GM10248 (cell line): ENCODE results near the gene VGLL4.

Experiments
- CTCF ChIA-PET: fragments of 300-600 bp; sonication (Branson Sonifier 250); formaldehyde crosslinking; extraction: SDS; loops from one replicate; lab custom pipeline; 2021; ENCODE audit warnings: antibody characterized with exemption; lab: Yijun Ruan, JAX
- POLR2A ChIA-PET: fragments of 350-650 bp; sonication (Branson Sonifier 250); formaldehyde crosslinking; extraction: SDS; loops from one replicate; lab custom pipeline; 2020; ENCODE audit warnings: antibody characterized with exemption; lab: Yijun Ruan, JAX
- DNase-seq: peaks from one replicate; pipeline ENCODE4 v3.0.0; 2012; ENCODE audit errors: extremely low spot score
- TF ChIP-seq, protein P1 (sequence below): IDR thresholded peaks from 2 replicates; pipeline ENCODE4 v1.5.1; 2012; ENCODE audit warnings: mild to moderate bottlenecking, low read depth; ENCODE audit errors: extremely low read depth, missing control alignments, control extremely low read depth

The VGLL4 gene

DNA sequence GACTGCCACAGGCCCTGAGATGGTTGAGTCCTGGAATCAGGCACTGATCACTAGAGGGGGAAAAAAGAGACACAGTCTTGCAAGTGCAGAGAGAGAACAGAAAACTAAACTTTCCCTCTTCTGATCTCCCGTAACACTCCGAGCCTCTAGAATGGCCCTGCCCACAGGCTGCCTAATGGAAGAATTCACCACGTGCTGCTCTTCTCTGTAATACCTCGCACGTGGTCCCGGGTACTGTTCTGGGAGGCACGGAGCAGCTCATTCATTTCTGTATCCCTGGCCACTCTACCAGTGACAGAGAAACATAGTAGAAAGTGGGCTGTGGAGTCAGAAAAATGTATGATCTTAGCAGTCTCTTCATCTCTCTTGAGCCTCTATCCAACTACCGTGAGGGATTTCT is 30.4 kb downstream of the VGLL4 start:
- DNase-seq = no peak
- POLR2A ChIA-PET = no interaction called here
- TF ChIP-seq, protein P1, sequence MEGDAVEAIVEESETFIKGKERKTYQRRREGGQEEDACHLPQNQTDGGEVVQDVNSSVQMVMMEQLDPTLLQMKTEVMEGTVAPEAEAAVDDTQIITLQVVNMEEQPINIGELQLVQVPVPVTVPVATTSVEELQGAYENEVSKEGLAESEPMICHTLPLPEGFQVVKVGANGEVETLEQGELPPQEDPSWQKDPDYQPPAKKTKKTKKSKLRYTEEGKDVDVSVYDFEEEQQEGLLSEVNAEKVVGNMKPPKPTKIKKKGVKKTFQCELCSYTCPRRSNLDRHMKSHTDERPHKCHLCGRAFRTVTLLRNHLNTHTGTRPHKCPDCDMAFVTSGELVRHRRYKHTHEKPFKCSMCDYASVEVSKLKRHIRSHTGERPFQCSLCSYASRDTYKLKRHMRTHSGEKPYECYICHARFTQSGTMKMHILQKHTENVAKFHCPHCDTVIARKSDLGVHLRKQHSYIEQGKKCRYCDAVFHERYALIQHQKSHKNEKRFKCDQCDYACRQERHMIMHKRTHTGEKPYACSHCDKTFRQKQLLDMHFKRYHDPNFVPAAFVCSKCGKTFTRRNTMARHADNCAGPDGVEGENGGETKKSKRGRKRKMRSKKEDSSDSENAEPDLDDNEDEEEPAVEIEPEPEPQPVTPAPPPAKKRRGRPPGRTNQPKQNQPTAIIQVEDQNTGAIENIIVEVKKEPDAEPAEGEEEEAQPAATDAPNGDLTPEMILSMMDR = no peak

DNA sequence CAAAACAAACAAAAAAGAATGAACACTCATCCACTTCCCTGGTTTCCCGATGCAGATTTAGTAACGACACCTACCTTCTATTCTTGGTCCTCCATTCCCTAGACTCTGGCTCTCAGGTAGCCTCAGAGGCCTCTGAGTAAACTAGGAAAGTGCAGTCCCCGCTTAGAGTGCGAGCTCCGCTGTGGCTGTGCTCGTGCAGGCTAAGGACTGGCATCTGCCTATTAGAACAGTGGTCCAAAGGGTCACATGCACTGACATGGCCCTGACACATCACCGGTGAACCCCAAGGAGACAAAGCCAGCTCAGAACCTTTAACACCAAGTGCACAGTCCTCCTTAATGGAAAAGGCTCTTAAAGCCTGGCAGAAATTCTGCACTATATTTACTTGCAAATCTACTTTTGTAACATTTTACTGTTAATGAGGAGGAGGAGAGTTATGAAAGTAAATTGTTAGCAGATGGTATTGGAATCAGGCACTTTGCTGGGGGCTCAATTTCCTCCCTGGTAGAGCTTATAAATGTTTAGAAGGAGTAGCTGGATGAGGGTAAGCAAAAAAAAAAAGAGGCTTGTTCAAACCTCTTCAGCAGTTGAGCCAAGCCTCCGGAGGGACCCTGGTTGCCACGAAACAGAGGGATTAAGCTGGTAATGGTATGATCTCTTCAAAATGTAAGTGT is 31.1 kb downstream of the VGLL4 start:
- TF ChIP-seq, protein P1 = no peak
- CTCF ChIA-PET = interaction anchor here (1.2 to 2.7 kb wide), 3 partner anchors 8 to 12 kb away, joined by 4 to 6 read pairs (median 5); no protein-coding TSS in a partner anchor
- no peak for DNase-seq
- POLR2A ChIA-PET = no interaction called here

More for the DNA sequence above, 30.4 kb downstream of the VGLL4 start:
- CTCF ChIA-PET = interaction anchor here (1.2 kb wide), 1 partner anchor 10 kb away, joined by 5 read pairs; no protein-coding TSS in a partner anchor

DNA sequence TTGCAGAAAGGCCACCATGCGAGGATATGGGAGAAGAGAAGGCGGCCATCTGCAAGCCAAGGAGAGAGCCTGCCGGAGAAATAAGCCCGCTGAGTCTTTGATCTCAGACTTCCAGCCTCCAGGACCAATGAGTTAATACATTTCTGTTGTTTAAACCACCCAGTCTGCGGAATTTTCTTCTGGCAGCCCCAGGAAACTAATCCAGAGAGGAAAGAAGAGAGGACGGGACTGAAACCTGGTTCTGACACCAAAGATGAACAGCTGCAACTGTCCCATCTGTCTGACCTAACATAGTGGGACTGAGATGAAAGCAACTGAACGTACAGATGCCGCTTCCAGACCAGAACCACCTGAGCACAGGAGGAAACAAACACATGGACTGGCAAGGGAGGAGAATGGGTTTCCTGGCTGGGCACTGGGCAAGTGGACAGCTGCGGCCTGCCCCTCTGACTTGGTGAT is 32.3 kb downstream of the VGLL4 start:
- TF ChIP-seq, protein P1 = no peak
- ChIA-PET POLR2A (no interaction called here), CTCF (interaction anchor here (1.6 to 2.7 kb wide), 2 partner anchors 9 to 14 kb away, joined by 4 to 6 read pairs; no protein-coding TSS in a partner anchor)
- no peak for DNase-seq

DNA sequence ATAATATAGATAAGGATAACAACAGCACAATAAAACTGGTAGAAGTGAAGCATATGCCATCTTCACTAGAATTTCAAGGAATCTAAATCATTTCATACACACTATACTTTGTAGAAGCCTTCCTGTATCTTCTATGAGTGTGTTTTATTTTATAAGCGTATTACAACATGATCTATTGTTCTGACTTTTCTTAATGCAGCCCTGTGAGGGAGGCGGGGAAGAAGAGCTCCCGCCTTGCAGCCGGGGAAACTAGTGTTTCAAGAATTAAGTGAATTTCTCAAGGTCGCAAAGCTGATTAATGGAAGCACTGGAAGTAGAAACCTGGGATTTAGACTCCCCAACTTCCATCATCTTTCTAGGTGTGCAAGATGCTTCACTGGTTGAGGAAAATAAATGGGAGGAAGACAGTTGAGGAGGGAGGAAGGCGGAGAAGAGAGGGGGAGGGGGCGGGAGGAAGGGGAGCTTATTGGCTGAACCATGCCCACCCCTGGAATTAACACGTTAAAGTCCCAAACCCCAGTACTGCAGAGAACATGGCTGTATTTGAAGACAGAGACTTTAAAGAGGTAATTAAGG is 32.9 kb downstream of the VGLL4 start:
- TF ChIP-seq, protein P1 = no peak
- ChIA-PET POLR2A (no interaction called here), CTCF (interaction anchor here (1.2 to 2.7 kb wide), 3 partner anchors 10 to 231 kb away, joined by 3 to 6 read pairs (median 4); no protein-coding TSS in a partner anchor)
- no peak for DNase-seq

DNA sequence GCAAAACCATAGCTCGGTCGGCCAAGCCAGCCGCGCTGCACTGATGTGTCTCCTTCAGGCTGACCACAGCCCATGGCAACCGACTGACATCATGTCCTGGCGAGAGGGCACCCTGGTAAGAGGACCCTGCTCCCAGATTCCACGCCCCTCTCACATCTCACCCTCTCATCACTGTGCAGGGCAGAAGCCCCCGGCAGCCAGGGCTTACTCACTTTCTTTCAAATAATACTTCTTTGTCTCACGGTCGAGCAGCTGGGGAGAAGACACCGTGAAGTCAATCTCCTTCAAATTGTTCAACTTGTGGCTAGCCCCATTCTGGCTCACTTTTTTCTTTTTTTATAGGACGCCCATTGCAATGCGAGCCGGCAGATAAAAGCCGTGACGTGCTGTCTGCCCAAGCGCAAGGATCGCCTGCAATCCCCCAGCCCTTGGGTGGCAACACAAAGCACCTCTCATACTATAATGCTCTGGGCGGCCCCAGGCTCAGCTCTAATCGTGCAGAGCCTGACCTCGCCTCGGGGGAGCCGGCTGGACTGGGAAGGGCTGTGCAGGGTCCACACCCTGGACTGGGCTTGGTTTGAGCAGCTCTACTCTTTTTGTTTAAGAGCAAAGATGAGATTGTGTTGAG is 33.6 kb downstream of the VGLL4 start:
- CTCF ChIA-PET = interaction anchor here (1.2 to 2.7 kb wide), 2 partner anchors 15 to 231 kb away, joined by 3 to 6 read pairs; no protein-coding TSS in a partner anchor
- POLR2A ChIA-PET = no interaction called here
- TF ChIP-seq, protein P1 = no peak

DNA sequence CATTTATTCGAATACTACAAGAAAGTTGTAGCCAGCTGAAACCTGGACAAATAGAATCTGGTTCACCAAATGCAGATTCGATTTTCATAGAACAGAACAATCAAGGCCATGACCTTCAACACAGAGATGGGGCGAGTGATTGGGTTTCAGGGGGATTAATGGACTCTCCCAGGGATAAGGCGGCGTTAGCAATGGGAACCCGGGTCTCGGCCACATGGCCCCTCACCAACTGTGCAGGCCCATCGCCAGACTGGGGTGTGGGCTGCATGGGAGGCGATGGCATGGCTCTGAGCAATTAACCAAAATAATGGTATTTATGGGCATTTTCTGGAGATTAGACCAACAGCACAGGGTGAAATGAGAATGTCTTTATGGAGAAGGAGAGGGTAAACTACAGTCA is 34.2 kb downstream of the VGLL4 start:
- TF ChIP-seq, protein P1 = no peak
- ChIA-PET CTCF (interaction anchor here (1.2 kb wide), 1 partner anchor 230 kb away, joined by 3 read pairs; no protein-coding TSS in a partner anchor), POLR2A (no interaction called here)
- DNase-seq = no peak

More for the DNA sequence above, 33.6 kb downstream of the VGLL4 start:
- DNase-seq = no peak
